Activated CD4-positive, alpha-beta T cell treated with anti-CD3 and anti-CD28 coated beads, Interleukin-2, amount 50 U/mL, for 1 hour (primary cell): ENCODE measurements around the gene VPS13D.
"Not testable (repeated sequence)": the region's sequence is repeated elsewhere in the genome, so short reads cannot be mapped to it uniquely, and the experiment has no call there.

Experiments used
- DNase-seq: peaks from one replicate; pipeline ENCODE4 v3.0.0-alpha.2; 2020

The VPS13D gene

GRCh38 chr1:12524266-12524665 lies 294.4 kb downstream of the VPS13D start:
- DNase-seq, result no peak

GRCh38 chr1:12525311-12526181 lies 295.7 kb downstream of the VPS13D start:
- DNase-seq, result no peak

- no peak for DNase-seq
Observed at GRCh38 chr1:12527564-12527963, 297.7 kb downstream of the VPS13D start.

- DNase-seq, result no peak
Observed at GRCh38 chr1:12528021-12528852, 298.4 kb downstream of the VPS13D start.

GRCh38 chr1:12529640-12530174 lies 299.9 kb downstream of the VPS13D start:
- DNase-seq, result no peak

- DNase-seq, result no peak
Observed at GRCh38 chr1:12530462-12531178, 300.8 kb downstream of the VPS13D start.

GRCh38 chr1:12531179-12531499 lies 301.3 kb downstream of the VPS13D start:
- no peak for DNase-seq

- DNase-seq, result no peak
Observed at GRCh38 chr1:12532405-12533315, 302.8 kb downstream of the VPS13D start.

GRCh38 chr1:12536023-12536639 lies 306.3 kb downstream of the VPS13D start:
- DNase-seq, result no peak

- DNase-seq, result no peak
Observed at GRCh38 chr1:12537294-12537693, 307.5 kb downstream of the VPS13D start.

- DNase-seq, result no peak
Observed at GRCh38 chr1:12537906-12538461, 308.2 kb downstream of the VPS13D start.

GRCh38 chr1:12538536-12538935 lies 308.7 kb downstream of the VPS13D start:
- not testable (repeated sequence) for DNase-seq

- DNase-seq, result no peak
Observed at GRCh38 chr1:12539320-12539704, 309.5 kb downstream of the VPS13D start.

GRCh38 chr1:12539705-12540579 lies 310.1 kb downstream of the VPS13D start:
- DNase-seq, result no peak

- no peak for DNase-seq
Observed at GRCh38 chr1:12540580-12541273, 310.9 kb downstream of the VPS13D start.

GRCh38 chr1:12541274-12542137 lies 311.7 kb downstream of the VPS13D start:
- no peak for DNase-seq

- no peak for DNase-seq
Observed at GRCh38 chr1:12542138-12542465, 312.3 kb downstream of the VPS13D start.
